GM23248 (cell line): ENCODE measurements around the gene VWA8. TPM values are rescaled to one million over a fixed set of nuclear protein-coding genes. Genes with fewer than 3 reads are reported as not detected.
A peak's percentile ranks its signal among the peaks of the same experiment; 100 is the strongest.

Experiments
- DNase-seq: peaks from one replicate; pipeline ENCODE4 v3.0.0-alpha.2; 2015
- H2AFZ ChIP-seq: fragments of 200-600 bp; sonication (generic); 2 replicates; pipeline ENCODE4 v1.6.1; 2016; ENCODE audit warnings: antibody characterized with exemption
- H3F3A ChIP-seq: fragments of 200-600 bp; sonication (generic); 2 replicates; pipeline ENCODE4 v1.6.1; 2016; ENCODE audit warnings: mild to moderate bottlenecking, antibody characterized with exemption, mixed run types; ENCODE audit not compliant: insufficient read depth
- H3K27ac ChIP-seq: fragments of 200-600 bp; sonication (generic); 2 replicates; pipeline ENCODE4 v1.5.1; 2016; ENCODE audit warnings: mild to moderate bottlenecking
- H3K27me3 ChIP-seq: fragments of 200-600 bp; sonication (generic); replicated peaks from 2 replicates; pipeline ENCODE4 v1.6.1; 2016; ENCODE audit warnings: mild to moderate bottlenecking; ENCODE audit not compliant: insufficient read depth
- H3K36me3 ChIP-seq: fragments of 200-600 bp; sonication (generic); 2 replicates; pipeline ENCODE4 v1.6.1; 2016; ENCODE audit warnings: low read depth, mild to moderate bottlenecking
- H3K4me1 ChIP-seq: fragments of 200-600 bp; sonication (generic); 2 replicates; pipeline ENCODE4 v1.6.1; 2016; ENCODE audit warnings: mild to moderate bottlenecking; ENCODE audit not compliant: insufficient read depth
- H3K4me2 ChIP-seq: fragments of 200-600 bp; sonication (generic); one replicate; pipeline ENCODE4 v1.6.1; 2016; ENCODE audit warnings: mild to moderate bottlenecking; ENCODE audit not compliant: unreplicated experiment
- H3K4me3 ChIP-seq: fragments of 200-600 bp; sonication (generic); 2 replicates; pipeline ENCODE4 v1.5.1; 2016; ENCODE audit warnings: mild to moderate bottlenecking
- H3K79me2 ChIP-seq: fragments of 200-600 bp; sonication (generic); 2 replicates; pipeline ENCODE4 v1.6.1; 2016; ENCODE audit warnings: mild to moderate bottlenecking; ENCODE audit not compliant: insufficient read depth
- H3K9ac ChIP-seq: fragments of 200-600 bp; sonication (generic); 2 replicates; pipeline ENCODE4 v1.6.1; 2016; ENCODE audit warnings: mild to moderate bottlenecking
- H3K9me2 ChIP-seq: fragments of 200-600 bp; sonication (generic); 2 replicates; pipeline ENCODE4 v1.6.1; 2016; ENCODE audit warnings: mixed run types, mild to moderate bottlenecking, moderate library complexity; ENCODE audit not compliant: insufficient read depth
- H3K9me3 ChIP-seq: fragments of 200-600 bp; sonication (generic); one replicate; pipeline ENCODE4 v1.6.1; 2017; ENCODE audit warnings: low read depth
- H4K20me1 ChIP-seq: fragments of 200-600 bp; sonication (generic); 2 replicates; pipeline ENCODE4 v1.6.0; 2016; ENCODE audit not compliant: insufficient read depth
- EZH2 ChIP-seq: fragments of 200-600 bp; sonication (generic); IDR thresholded peaks from 2 replicates; pipeline ENCODE4 v1.6.1; 2018; ENCODE audit warnings: antibody characterized with exemption, mild to moderate bottlenecking; ENCODE audit not compliant: insufficient read depth, poor library complexity, severe bottlenecking
- EZH2phosphoT487 ChIP-seq: fragments of 200-600 bp; sonication (generic); IDR thresholded peaks from 2 replicates; pipeline ENCODE4 v1.6.1; 2018; ENCODE audit warnings: antibody characterized with exemption, moderate library complexity, mild to moderate bottlenecking, low read depth; ENCODE audit not compliant: insufficient read depth
- WGBS, 2 experiments: methylation state at CpG; one replicate each; pipeline ENCODE4 v1.1.6; 2015 to 2017; ENCODE audit warnings: low lambda C conversion rate in 2 of 2, low coverage in 1 of 2; ENCODE audit errors: missing lambda C conversion rate in 2 of 2; 5-methylcytosine and 5-hydroxymethylcytosine counted together
- in situ Hi-C: fragments of 300-500 bp; cut with MboI; formaldehyde crosslinking; loops from 2 replicates; pipeline ENCODE4 v1.15.0; 2020
- polyA plus RNA-seq: library from polyadenylated mRNA; unstranded; fragments of >200 nt; fragmentation: Nextera tagmentation; extraction: Ambion mirVana; gene quantifications from 2 replicates; pipeline ENCODE4 v1.2.1, GENCODE V29; 2016
- total RNA-seq: library from RNA; depleted of rRNA; stranded (reverse); fragments of >200 nt; shearing (Covaris generic); gene quantifications from 2 replicates; pipeline ENCODE4 v1.2.3, GENCODE V29; 2014

VWA8 gene
- total and polyA plus RNA-seq, 2 experiments from 2014 or later: 3.9 to 10.1 TPM

DNA sequence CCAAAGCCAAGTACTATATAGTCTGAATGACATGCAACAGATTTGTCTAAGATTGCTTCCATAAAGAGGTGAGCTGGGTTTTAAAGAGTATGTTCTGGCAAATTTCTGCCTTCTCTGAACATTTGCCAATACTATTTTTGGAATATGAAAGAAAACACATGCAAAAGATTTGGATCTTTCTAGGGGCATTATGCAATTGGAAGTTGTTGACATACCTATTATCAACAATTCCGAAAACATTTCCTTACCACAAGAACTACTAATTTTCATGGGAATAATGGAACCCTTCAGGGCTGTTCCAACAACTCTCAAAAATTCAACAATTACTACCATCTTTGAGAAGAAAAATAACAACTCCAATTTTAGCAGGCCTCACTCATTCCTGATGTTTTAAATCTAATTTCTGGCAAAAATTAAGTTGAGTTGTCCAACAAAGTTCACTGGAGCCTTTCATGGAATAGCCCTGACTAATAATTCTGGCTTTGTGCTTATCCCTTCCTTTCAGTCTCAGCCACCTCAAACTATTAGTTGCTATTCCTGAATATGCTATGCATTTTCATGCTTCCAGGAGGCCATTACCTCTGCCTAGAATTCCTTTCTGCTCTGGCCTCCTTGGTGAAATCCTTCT, 253.6 kb downstream of the VWA8 start:
- no peaks in the 10 kb centered on the region for H3K79me2 ChIP-seq
- peaks cover 12% of the 10 kb centered on the region; the same call in 1 of the 2 replicates for H3F3A ChIP-seq
- peak; percentile 20 for DNase-seq
- H3K4me3 ChIP-seq: no peak overlapping the region
- WGBS, 2 experiments: 27 to 39% methylated on average over 1 of the region's 1 CpG
- H3K27ac ChIP-seq: no peak overlapping the region
- no peaks in the 10 kb centered on the region for H3K9me2 ChIP-seq
- no peaks in the 10 kb centered on the region for H3K27me3 ChIP-seq
- H3K9me3 ChIP-seq: no peaks in the 10 kb centered on the region
- no peak overlapping the region for H3K4me2 ChIP-seq
- H3K36me3 ChIP-seq: no peaks in the 10 kb centered on the region
- no peak overlapping the region for H3K9ac ChIP-seq
- H2AFZ ChIP-seq: no peak overlapping the region
- H4K20me1 ChIP-seq: no peaks in the 10 kb centered on the region
- in situ Hi-C loops: no loop called here
- TF ChIP-seq EZH2phosphoT487 (no peak), EZH2 (no peak)
- peaks cover 13% of the 10 kb centered on the region for H3K4me1 ChIP-seq

GRCh38 chr13:41706152-41706551, 254.8 kb downstream of the VWA8 start:
- H3K36me3 ChIP-seq: no peaks in the 10 kb centered on the region
- H3K9ac ChIP-seq: no peak overlapping the region
- H3K79me2 ChIP-seq: no peaks in the 10 kb centered on the region
- H3K27me3 ChIP-seq: no peaks in the 10 kb centered on the region
- WGBS, 2 experiments: 24 to 32% methylated on average over 1 of the region's 1 CpG
- no peak for TF ChIP-seq EZH2
- no peak for TF ChIP-seq EZH2phosphoT487
- H3K9me3 ChIP-seq: no peaks in the 10 kb centered on the region
- no peak overlapping the region for H3K4me2 ChIP-seq
- DNase-seq: peak; percentile 38
- H2AFZ ChIP-seq: no peak overlapping the region
- H3K9me2 ChIP-seq: no peaks in the 10 kb centered on the region
- H3K4me1 ChIP-seq: peaks cover 24% of the 10 kb centered on the region
- no peak overlapping the region for H3K27ac ChIP-seq
- in situ Hi-C loops: no loop called here
- H4K20me1 ChIP-seq: no peaks in the 10 kb centered on the region
- H3K4me3 ChIP-seq: no peak overlapping the region
- H3F3A ChIP-seq: peaks cover 19% of the 10 kb centered on the region

DNA sequence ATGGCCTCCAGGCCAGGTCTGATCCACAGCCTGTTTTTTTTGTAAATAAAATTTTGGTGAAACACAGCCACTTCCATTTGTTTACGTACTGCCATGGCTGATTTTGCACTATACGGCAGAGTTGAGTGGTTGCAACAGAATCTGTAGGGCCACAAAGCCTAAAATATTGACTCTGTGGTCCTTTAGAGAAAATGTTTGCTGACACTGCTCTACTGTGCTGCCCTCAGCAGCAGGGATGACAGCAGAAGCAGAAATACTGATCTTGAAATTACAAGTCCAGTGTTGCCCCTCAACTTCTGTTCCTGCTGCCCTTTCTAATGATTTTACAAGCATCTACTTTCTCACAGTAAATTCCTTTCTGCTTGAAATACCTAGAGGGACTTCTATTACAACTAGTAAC, 258.4 kb downstream of the VWA8 start:
- Histone ChIP-seq H3K4me3 (no peak overlapping the region), H2AFZ (no peak overlapping the region), H3K27me3 (no peaks in the 10 kb centered on the region), H3K9me2 (no peaks in the 10 kb centered on the region), H4K20me1 (no peaks in the 10 kb centered on the region), H3K27ac (no peak overlapping the region), H3K79me2 (no peaks in the 10 kb centered on the region), H3F3A (peaks cover 24% of the 10 kb centered on the region), H3K36me3 (no peaks in the 10 kb centered on the region), H3K4me1 (peaks cover 33% of the 10 kb centered on the region), H3K9ac (no peak overlapping the region), H3K9me3 (no peaks in the 10 kb centered on the region), H3K4me2 (no peak overlapping the region)
- TF ChIP-seq EZH2 (no peak), EZH2phosphoT487 (no peak)
- in situ Hi-C loops: no loop called here
- DNase-seq: no peak
- WGBS, 2 experiments: 98 to 100% methylated on average over 2 of the region's 2 CpGs

DNA sequence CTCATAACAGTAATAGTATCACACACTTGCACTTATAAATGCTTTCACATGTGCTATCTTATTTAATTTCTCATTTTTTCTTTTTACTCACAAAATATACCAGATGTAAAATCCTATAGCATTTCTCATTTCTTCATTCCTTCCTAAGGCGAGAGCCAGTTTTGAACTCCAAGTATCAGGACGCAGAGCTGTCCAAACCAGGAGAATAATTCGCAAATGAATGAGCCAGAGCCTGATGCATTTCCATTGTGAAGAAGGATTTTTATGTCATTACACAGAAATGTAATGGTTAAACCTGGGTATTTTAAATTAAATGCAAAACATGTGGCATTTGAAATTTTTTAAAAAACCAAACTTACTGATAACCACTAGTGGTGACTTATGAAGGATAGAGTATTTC, 259.2 kb downstream of the VWA8 start:
- Histone ChIP-seq H3K9me2 (no peaks in the 10 kb centered on the region), H3K79me2 (no peaks in the 10 kb centered on the region), H2AFZ (no peak overlapping the region), H3K4me2 (peak overlapping the region; percentile 37), H3K9me3 (no peaks in the 10 kb centered on the region), H3K36me3 (no peaks in the 10 kb centered on the region), H3F3A (peaks cover 22% of the 10 kb centered on the region), H3K4me3 (no peak overlapping the region), H3K4me1 (peaks cover 32% of the 10 kb centered on the region), H4K20me1 (no peaks in the 10 kb centered on the region), H3K27ac (peak overlapping the region; percentile 52; the same call in 1 of the 2 replicates), H3K27me3 (no peaks in the 10 kb centered on the region), H3K9ac (no peak overlapping the region)
- in situ Hi-C loops: no loop called here
- no peak for DNase-seq
- no peak for TF ChIP-seq EZH2
- TF ChIP-seq EZH2phosphoT487: no peak
- WGBS, 2 experiments: 73 to 77% methylated on average over 3 of the region's 3 CpGs
